Measurements from ENCODE around the gene C1QTNF12.

C1QTNF12 gene

DNA sequence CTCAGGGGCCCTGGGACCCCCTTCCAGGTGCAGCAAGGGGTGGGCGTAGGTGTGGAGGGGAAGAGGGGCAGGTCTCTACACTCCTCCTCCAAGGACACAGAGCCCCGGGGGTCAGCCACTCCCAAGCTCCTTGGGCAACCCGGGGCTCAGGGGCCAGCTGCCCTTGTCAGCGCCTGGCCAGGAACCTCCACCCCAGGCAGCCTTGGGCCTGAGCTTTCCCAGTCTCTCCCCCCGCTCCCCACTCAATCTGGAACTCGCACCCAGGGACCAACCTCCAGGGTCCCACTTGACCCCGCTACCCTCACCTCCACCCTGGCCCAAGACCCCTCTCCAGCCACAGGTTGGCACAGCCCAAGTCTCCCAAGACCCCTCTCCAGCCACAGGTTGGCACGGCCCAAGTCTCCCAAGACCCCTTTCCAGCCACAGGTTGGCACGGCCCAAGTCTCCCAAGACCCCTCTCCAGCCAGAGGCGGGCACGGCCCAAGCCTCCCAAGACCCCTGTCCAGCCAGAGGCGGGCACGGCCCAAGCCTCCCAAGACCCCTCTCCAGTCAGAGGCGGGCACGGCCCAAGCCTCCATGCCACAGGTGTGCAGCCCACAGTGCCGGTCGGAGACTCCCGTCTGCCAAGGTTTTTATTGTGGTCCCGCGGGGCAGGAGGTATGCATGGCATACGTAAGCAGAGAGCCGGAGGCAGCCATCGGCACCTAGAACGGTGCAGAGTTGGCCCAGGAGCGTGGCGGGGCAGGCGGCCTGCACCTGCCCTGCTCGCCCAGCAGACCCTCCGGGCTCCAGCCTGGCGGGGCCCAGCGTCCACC, 35.6 kb downstream of the C1QTNF12 start:
- no peak for DNase-seq

DNA sequence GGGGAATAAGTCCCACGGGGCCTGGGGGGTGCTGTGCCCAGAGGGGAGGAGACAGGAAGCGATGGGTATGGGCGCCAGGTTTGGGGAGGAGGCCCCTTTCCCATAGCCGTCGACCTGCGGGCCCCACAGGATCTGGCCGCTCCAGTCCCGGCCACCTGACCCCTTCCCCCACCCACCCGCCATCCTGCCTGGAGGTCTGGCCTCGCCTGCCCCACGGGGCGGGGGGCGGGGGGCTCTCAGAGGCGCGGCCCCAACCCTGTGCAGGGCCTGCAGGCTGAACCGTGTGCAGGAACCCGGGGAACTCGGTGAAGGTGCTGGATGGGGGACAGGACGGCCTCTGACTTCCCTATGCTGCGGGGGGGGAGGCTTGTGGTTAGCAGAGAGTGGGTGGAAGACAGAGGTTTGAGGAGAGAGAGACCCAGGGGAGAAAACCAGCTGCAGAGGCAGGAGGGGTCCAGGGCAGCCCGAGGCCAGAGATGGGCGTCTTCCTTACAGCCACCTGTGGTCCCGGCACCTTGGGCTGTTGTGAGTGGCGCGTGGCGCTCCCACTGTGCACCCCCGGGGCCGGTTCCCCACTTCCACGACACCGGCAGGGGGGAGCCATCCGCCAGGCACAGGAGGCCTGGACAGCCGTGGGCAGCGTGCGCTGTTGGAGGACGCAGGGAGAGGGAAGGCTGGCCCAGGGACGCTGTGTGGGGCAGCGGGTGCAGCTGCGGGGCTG, 37.6 kb downstream of the C1QTNF12 start:
- DNase-seq = no peak

GRCh38 chr1:1207571-1207892, 39.0 kb downstream of the C1QTNF12 start:
- DNase-seq = no peak

DNA sequence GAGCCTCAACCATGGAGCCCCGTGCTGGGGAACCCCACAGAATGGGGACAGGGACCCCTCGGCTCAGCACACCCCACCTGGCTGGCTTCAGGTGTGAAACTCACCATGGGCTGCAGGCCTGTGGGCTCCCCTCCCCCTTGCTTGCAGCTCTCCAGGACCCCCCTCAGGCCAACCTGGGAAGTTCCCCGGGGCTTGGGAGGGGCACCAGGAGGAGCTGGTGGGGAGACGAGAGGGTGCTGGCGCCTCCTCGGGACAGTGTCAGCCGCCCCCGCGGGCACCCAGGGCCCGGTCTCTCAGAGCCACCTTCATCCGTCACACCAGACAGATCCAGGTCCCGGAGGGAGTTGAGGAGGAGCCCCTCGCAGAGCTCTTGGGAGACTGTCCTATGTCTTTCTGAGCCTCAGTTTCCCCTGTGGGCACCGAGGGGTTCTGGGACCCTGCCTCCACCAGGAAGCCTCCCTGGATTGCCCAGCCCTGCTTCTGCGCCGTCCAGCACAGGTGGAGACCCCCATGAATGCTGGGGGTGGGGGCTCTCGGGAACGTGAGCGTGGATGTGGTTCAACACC, 39.5 kb downstream of the C1QTNF12 start:
- DNase-seq = no peak

GRCh38 chr1:1206376-1206965, 40.1 kb downstream of the C1QTNF12 start, which contains the start of gene TNFRSF18:
TSS of gene TNFRSF18 (minus strand) at chr1:1206592. CDS start at chr1:1206571, 21 bp downstream.
- no peak for DNase-seq

- DNase-seq = no peak
Observed at GRCh38 chr1:1205769-1206375, 40.6 kb downstream of the C1QTNF12 start.

DNA sequence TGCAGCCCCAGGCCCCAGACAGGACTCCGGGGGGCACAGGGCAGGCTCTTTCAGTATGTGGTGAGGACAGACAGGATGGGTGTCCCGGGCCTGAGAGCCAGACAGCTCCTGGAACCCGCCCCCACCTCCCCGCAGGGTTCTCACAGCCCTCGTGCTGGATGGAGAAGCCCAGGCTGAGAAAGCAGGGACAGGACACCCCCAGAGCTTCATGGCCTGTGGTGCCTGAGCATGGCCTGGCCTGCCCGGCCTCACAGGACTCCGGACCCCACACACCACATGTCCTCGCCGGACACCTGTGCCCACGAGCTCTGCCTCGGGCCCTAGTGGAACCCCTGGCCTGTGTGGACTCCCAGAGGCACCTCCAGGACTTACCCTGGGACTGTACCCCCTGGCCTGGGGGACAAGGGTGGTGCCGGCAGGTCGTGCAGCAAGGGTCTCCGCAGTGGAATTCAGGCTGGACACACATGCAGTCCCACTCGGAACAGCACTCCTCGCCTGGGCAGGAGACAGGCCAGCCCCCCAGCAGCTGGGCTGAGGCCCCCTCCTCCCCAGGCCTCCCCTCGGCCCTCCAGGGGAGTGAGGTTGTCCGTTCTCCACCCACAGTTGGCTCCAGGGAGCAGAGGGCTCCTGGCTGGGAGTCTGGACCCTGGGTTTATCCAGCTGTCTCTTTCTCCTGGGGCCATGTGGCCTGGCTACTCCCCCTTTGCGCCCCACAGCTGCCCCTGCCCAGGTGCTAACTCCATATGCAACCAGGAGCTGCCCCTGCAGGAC, 41.3 kb downstream of the C1QTNF12 start:
- no peak for DNase-seq

GRCh38 chr1:1204425-1204920, 42.0 kb downstream of the C1QTNF12 start:
- DNase-seq = no peak

GRCh38 chr1:1203561-1204424, 42.7 kb downstream of the C1QTNF12 start:
- DNase-seq = no peak

DNA sequence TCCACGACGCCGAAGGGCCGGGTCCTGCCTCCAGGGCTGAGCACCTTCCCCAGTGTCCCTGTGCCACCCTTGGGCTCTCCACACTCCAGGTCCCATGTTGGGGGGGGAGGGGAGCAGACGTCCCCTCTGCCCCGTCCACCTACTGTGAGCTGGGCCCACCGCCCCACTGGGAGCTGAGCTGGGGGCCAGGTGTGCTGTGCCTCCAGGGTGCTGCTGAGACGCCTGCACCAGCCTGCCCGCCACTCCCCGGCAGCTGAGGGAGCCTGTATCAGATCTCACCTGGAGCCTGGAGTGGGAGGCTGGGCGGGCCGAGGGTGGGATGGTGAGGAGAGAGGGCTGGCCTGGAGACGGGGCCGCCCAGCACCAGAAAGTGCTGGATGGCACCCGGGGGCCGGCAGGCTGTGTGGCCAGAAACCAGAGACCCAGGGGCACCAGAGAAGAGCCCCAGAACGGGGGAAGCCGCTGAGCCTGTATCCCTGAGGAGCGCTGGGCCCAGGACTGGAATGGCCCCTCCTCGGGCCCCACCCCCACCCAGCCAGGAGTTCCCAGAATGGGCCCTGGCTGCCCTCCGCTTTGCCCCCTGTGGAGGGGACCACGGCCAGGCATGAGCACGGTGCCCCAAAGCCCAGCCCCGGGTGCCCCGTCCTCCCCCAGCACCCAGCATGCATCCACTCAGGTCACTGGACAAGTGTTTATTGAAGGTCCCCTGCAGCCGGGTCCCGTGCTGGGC, 43.5 kb downstream of the C1QTNF12 start:
- no peak for DNase-seq

- peak; percentile 9 for DNase-seq
Observed at GRCh38 chr1:1200876-1201810, 45.4 kb downstream of the C1QTNF12 start.

DNA sequence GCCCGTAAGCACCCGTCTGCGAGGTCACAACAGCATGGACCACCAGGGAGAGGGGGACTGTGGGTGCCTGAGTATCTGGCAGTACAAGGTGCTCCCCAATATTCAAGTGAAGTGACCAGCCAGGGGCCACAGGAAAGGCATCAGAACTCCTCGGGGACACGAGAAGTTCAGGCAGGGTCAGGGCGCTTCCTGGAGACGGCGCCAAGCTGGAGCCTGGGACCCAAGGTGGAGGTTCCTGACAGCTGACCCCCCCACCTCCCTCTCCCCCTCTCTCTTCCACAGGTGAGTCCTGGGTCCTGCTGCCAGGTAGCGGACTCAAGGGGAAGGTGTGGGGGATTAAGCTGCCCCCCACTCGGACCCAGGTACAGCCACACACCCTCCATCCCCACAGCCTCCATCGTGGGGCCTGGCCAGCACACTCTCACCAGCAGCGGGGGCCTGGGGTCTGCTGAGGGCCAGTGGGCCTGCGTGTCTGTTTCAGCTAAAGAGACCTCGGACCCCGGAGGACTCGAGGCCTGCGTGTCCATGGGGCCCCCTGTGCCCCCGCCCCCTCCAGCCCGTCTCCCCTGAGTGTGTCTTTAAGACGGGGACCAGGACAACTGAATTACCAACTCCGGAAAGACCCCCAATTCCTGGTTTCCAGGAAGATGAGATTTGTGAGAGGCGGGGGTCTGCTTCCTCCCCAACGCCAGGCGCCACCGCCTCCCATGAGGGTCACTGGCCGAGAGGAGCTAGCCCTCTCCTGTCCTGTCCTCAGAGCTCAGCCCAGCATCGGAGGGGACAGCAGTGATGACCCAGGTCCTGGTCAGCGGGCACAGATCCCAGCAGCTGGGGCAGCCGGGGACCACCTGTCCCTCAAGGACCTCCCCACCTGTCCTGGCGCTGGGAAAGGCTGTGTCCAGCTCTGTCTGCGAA, 46.3 kb downstream of the C1QTNF12 start:
- DNase-seq = no peak

DNA sequence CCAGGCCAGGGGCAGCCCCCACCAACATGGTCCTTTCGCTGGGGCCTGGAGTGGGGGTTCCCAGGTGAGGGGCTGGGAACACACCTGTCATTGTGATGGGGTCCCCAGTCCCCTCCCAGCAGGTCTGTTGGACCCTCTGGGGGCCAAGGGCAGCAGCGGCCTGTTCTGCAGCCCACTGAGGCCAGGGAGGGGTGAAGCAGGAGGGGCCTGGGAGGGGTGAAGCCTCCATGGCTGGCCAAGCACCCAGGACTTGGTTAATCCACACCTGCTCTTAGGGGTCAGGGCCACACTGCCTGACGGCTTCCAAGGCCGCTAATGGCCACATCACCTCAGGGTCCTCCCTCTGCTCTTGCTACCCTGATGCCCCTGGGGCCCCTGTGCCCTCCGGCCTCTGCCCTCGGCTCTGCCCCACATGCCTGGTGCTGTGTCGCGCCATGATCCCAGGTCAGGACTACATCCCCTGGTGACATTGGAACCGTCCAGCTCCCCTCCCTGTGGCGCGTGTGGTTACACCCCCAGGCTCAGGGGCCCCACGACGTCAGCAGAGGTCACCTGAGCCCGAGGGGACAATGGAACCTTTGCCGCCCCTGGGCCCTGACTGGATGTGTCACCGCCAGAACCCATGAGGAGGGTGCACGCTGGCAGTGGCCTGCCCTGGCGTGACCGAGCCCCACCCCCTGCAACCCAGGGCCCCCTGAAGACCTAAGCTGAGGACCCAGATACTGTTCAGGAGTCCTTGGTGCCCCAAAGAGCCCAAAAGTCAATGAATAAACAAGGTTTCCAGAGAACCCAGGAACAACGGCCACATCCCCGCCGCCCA, 47.2 kb downstream of the C1QTNF12 start:
- DNase-seq = no peak

GRCh38 chr1:1198423-1199140, 47.9 kb downstream of the C1QTNF12 start:
- DNase-seq = no peak

- no peak for DNase-seq
Observed at GRCh38 chr1:1197551-1198422, 48.7 kb downstream of the C1QTNF12 start.

DNA sequence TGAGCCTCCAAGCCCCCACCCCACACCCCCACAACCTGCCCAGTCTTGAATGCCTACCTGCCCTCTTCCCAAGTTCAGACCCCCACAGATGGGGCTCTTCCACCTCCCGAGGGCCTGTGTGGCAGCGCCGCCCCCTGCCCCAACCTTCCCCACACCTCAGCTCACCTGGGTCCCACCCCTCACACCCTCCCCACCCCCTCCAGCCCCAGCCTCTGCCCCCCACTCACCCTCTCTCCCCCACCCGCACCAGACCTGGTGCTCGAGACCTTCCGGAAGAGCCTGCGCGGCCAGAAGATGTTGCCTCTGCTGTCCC, 49.4 kb downstream of the C1QTNF12 start:
- DNase-seq = no peak

All from NCI-H1105 treated with DMSO at 0.1 percent for 48 hours (cell line).